DMS 273 treated with DMSO at 0.1 percent for 48 hours (cell line): Measurements from ENCODE around the gene FPGS.
"Not testable (repeated sequence)": the region's sequence is repeated elsewhere in the genome, so short reads cannot be mapped to it uniquely, and the experiment has no call there.

Source experiments
- DNase-seq: peaks from one replicate; lab custom pipeline; 2025; lab: John Stamatoyannopoulos, UW

FPGS gene

DNA sequence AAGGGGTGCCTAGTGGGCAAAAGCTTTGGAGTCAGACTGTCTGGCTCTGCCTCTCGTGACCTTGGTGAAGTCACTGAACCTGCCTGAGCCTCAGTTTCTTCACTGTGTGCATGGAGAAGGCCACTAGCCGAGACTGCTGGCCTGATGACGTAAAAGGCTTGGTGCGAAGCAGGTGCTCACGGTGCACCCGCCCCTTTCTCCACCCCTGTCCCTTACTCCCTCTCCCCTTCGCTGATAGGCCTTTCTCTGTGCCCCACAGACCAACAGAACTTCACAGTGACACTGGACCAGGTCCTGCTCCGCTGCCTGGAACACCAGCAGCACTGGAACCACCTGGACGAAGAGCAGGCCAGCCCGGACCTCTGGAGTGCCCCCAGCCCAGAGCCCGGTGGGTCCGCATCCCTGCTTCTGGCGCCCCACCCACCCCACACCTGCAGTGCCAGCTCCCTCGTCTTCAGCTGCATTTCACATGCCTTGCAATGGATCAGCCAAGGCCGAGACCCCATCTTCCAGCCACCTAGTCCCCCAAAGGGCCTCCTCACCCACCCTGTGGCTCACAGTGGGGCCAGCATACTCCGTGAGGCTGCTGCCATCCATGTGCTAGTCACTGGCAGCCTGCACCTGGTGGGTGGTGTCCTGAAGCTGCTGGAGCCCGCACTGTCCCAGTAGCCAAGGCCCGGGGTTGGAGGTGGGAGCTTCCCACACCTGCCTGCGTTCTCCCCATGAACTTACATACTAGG is 10.4 kb downstream of the FPGS start:
- DNase-seq = no peak

DNA sequence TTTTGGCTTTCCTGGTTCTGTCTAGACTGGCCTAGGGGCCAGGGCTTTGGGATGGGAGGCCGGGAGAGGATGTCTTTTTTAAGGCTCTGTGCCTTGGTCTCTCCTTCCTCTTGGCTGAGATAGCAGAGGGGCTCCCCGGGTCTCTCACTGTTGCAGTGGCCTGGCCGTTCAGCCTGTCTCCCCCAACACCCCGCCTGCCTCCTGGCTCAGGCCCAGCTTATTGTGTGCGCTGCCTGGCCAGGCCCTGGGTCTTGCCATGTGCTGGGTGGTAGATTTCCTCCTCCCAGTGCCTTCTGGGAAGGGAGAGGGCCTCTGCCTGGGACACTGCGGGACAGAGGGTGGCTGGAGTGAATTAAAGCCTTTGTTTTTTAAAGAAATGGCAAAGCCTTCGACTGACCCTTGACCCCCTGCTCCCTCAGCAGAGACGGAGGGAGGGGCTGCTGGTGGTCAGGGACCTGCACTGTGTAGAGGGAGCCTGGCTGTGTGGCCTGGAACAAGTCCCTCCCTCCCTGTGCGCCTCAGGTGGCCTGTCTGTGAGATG is 11.1 kb downstream of the FPGS start:
- DNase-seq = no peak

DNA sequence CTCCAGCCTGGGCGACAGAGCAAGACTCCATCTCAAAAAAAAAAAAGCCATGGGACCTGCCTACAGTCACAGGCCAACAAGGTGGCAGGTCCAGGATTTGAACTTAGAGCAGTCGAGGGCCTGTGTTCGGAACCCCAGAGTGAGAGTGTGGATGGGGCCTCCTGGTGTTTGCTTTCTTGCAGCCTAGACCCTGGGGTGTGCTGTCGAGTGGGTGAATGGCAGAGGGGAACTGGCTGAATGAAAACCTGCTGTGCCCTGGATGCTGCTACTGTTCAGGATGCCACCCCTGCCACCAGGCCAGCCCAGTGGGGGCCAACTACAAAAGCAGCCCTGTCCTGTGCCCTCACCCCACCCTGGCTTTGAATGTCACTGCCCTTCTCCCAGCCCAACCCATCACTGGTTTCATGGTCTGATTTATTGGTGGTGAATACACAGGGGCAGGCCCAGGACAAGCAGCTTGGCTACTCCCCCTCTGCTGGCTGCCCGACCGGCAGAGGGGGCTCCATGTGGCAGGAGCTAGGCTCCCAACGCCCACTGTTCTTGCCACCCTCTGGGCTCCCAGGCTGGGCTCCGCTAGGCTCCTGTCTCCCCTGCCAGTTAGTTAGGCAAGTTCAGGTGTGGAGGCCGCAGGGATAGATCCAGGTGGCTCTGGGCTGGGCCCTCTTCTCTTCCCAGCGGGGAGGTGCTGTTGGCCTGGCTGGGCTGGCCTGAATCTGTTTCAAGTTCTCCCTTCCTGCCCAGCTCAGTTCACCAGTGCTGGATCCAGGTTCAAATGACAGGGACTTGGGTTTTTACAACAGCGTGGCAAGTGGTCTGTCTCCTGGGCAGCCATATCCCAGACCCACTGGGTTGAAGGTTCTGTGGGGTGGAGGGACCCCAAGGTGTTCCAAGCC is 12.2 kb downstream of the FPGS start:
- no peak for DNase-seq

DNA sequence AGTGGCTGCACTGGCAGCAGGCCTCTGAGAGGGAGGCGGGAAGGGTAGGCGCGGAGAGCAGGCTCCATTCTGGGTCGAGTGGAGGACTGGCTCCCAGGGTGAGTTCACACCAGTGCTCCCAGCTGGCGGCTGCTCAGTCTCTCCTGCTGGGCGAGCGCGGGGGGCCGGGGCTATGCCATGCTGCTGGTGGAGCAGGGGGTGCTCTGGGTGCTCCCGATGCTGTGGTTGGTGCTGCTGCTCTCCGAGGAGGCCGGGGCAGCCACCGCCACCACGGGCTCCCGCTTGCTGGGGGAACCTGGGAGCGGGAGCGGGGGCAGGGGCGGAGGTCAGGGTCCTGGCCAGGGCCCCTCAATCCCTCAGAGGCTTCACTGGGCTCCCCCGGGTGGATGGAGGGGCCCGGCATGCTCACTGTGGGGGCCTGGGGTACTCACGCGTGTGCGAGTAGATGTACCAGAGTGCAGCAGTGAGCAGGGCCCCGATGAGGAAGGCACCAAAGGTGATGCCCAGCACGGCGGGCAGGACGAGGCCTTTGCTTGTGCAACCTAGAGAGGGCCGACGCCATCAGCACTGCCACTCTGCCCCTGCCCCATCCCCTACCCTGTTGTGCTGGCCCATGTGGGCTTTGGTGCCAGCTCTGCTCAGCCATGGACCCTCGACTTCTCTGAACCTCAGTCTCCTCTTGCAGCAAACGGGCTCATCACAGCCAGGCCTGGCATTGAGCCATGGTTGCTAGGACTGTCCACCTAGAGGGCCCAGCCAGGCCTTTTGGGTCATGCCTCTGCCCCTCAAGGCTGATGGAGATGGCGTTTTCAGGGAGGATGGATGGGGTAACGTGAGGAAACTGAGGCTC is 13.1 kb downstream of the FPGS start:
- DNase-seq = no peak

DNA sequence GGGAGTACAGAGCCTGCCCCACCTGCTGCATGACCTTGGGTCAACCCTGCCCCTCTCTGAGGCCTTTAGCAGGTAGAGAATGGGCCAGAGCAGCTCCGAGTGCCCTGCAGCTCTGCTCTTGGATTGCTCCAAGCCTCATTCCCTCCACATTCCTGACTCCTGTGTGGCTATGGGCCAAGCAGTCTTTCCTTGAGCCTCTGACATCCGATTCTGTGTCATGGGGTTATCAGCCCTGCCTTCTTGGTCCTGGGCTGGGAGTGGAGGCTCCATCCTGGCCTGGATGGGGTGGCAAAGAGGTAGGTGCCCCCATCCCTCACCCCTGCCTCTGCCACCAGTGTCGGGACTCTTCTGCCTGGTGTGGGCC is 13.7 kb downstream of the FPGS start:
- no peak for DNase-seq

DNA sequence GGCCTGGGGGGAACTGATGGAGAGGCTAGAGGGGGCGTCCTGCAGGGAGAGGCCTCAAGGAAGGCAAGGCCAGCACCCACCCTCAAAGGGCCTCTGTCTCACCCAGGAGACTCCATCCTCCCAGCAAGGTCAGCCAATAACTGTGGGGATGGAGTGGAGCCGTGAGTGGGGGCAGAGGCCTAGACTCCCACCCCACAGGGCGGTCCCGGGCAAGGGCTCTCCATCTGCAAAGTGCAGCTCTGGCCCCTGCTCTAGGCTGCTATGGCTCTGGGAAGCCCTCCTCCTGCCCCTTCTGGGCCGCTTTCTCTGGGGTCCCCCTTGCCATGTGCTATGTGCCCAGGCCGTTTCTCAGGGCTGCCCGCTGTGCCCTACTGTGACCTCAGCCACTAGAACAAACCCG is 14.0 kb downstream of the FPGS start:
- no peak for DNase-seq

DNA sequence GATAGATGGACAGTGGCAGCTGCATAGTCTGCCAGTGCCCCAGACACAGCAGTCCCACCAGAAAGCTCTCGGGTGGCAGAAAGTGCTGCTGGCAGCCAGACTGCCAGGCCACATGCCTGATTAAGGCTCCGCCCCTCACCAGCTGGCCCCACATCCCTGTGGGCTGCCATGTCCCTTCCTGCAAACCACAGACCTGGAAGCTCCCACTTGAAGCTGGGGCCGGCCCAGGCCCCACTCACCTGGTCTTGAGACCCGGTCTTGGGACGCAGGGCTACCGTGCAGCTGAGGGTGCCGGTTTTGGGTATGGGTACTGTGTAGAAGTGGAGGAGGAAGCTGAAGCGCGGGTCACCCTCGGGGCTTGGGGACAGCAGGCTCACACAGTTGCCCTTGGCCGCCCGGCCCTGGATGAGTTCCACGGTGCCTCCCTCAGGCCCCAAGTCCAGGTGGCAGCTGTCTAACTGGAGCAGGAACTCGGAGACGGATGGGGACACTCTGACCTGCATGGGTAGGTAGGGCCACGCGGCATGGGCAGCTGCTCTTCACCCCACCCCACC is 15.3 kb downstream of the FPGS start:
- peak; percentile 30 for DNase-seq

DNA sequence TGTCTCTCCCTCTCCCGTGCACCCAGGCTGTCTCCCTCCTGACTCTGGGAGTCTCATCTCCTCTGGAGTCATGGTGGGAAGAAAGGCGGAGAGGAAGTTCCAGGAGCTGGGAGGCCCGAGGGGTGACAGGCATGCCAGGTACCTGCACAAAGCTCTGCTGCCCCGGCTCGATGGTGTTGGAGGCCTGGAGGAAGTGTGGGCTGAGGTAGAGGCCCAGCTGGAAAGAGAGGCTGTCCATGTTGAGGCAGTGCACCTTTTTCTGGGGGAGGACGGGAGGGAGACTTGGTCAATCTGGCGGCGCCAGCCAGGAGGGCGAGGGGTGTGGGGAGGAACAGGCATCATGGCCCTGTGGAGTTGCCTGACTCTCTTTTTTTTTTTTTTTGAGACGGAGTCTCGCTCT is 15.9 kb downstream of the FPGS start:
- DNase-seq = no peak

DNA sequence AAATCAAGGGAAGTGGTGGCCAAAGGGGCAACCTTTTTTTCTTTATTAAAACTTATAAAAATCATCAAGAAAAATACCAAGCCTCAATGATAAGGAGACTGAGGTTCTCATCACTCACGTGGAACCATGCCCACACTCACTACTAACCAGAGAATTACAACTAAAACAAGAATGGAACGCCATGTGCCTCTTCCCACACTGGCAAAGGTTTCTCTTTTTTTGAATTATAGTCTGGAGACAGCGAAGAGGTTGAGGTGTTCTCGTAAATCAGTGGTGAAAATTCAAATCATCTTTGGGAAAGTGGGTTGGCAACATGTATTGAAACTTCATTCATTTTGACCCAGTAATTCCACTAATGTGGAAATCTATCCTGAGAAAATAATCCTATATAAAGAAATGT is 19.4 kb downstream of the FPGS start:
- DNase-seq = no peak

DNA sequence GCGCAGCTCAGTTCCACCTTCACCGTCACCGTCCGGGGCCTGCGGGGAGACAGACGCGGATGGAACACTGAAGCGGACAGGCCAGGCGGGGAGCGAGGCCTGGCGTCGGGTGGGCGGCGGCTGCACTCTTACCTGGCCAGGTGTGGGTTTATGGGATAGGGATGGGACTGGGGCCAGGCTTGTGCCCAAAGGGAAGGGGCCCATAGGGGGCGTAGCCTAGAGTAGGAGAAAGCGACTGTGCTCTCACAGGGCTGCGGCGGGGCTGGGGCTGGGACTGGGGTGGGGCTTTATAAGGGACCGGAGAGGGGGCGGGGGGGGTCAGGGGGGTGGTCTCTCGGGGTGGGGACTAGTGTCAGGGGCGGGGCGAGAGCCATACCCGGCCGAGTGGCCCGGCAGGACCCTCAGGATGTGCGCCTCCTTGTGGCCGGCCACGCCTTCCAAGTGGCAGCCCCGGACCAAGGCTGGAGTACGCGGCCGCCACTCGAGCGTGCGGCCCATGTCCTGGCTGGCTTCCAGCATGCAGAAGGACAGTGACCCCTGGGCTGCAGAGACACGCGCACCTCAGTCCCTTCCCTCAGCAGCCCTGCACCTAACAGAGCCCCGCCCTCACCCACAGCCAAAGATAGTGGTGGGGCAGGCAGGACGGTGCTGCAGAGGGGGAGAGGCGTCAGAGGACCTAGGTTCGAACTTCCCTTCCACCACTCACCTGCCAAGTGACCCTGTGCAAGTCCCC is 22.8 kb downstream of the FPGS start:
- DNase-seq = no peak

DNA sequence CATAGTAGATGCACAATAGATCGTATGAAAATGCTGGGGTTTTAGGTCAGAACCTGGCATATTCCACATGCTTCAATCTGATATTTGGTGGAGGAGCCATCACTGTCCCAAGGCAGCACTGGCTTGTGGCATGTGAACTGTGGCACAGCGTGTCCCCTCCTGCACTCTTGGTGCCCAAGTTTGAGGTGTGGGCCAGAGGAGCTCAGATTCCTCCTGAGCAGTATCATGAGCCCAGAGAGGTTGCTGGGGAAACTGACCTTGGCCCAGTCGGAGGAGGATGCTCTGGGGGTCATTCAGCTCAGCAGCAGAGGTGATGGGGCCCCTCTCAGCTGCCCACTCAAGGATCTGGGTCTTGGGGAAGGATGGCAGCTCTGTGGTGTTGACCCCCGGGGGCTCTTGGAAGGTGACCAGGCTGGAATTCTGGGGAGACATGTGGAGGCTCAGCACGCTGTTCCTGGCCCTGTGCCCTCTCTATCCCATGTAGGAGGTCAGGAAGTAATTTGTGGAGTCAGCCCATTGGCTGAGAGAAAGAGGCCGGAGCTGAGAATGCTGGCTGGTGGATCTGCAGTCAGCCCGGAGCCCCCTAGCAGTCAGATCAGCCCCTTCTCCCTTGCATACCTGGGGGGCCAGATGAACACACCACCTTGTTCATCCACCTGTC is 23.7 kb downstream of the FPGS start:
- no peak for DNase-seq

DNA sequence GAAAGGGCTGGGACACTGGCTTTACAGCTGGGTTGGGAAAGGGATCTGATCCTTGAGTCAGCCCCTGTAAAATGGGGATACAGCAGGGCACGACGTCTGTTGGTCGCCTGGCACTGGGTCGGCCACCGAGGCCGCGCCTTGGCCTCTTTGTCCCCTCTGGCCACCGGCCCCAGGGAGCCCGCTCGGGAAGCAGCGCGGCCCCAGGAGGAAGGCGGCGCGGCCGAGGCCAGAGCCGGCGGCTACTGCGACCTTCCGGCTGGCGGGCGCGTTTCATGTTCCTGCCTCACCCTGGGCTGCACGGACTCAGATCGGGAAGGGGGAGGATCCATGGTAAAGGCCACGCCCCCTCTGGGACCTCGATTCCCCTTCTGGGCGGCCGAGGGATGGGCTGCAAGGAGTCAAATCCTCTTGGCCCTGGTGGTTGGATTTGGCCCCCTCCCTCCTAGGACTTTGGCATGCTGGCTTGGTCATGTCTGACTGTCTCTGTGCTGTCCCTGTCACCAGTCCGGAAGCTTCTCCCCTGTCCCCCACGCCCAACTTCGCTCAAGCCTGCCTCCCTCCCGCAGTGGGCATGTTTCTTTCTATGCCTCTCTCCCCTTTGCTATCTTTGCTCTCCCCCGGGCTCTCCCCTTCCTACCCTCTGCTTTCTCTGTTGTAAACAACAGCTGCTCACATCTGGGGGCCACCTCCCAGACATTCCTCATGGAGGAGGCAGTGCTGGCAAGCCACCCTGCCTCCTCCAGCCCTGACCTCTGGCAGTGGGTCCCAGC is 25.8 kb downstream of the FPGS start:
- DNase-seq = peak; percentile 10

DNA sequence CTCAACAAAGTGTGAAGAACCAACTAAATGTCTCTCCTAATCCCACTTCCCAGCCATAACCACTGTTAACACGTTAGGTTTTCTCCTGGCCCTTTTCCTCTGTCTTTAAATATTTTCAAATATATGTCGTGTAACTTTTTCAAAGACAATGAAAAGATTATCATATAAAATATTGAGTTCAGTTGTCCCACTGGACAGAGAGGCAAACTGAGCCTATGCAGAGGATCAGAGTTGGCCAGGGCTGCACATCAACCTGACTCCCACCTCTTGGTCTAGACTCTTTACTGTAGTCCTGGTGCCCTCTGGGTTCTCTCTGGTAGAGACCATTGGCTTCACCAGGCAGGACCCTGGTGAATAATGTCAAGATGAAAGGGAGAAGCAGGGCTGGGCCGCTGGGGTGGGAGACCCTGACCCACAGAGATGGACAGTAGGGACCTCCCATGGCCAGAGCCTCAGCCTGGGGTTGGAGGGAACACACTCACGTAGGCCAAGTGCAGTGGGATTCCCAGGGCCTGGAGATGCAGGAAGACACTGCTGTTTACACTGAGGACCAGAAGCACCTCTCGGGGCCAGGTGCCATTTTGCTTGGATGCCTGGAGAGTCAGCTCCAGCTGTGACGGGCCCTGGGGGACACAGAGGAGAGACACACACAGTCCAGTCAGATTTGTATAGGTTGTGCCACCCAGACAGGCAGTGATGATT is 26.7 kb downstream of the FPGS start:
- DNase-seq = no peak

DNA sequence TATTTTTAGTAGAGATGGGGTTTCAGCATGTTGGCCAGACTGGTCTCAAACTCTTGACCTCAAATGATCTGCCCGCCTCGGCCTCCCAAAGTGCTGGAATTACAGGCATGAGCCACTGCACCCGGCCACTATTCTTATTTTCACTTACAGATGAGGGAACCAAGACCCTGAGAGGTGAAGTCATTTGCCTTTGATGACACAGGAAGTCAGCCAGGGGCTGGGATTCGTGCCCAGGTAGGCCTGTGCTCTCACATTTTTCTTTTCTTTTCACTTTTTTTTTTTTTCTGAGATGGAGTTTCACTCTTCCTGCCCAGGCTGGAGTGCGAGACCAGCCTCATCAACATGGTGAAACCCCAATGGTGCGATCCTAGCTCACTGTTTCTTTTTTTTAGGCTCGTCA is 29.6 kb downstream of the FPGS start:
- no peak for DNase-seq

DNA sequence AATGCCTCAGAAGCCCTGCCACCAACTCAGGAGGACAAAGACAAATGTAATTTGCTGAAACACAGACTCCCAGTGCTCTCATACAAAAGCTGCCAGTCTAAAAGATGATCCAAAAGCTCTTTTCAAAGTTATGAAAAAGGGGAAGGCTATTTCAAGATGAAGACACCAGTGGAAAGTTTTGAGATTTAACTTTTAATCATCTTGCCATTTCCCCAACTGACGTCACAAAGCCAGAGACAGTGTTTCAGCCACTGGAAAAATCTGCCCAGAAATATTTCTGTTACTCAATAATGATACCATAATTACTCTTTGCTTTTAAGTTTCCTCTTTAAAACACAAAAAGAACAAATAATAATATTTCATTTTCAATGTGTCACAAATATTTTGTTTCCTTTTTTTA is 30.9 kb downstream of the FPGS start:
- DNase-seq = no peak

DNA sequence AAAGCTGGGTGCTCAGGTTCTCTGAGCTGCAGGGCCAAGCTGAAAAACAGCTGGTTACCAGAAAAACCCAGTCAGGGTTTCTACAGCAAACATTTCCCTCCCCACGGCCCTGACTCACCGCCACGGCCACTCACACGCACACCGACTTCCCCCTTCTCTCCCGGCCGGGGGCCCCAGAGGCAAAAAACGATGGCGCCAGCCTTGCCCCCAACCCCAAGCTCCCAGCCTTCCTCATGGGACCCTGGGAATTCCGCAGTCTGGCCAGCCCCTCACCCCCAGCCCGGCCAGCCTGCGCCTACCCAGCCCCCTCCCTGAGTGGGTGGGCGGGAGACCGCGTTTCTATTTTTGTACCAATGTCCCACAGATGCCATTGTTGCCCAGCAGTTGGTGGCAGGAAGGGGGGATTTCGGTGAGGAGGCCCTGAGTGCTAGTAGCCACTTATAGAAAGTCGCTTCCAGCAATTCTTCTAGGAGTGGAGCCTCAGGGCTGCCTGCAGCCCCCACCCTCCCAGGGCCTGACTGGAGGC is 33.4 kb downstream of the FPGS start:
- no peak for DNase-seq

DNA sequence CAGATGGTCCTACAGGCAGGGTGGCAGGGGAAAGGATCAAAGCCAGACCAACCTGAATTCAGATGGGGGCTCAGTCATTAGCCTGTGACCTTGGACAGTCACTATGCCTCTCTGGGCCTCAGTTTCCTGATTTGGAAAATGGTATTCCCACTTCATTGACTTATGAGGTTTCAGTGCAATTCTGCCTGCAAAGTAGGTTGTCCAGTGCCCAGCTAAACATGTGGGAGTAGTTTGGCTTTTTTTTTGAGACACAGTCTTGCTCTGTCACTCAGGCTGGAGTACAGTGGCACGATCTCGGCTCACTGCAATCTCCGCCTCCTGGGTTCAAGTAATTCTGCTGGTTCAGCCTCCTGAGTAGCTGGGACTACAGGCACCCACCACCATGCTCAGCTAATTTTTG is 33.9 kb downstream of the FPGS start:
- not testable (repeated sequence) for DNase-seq

DNA sequence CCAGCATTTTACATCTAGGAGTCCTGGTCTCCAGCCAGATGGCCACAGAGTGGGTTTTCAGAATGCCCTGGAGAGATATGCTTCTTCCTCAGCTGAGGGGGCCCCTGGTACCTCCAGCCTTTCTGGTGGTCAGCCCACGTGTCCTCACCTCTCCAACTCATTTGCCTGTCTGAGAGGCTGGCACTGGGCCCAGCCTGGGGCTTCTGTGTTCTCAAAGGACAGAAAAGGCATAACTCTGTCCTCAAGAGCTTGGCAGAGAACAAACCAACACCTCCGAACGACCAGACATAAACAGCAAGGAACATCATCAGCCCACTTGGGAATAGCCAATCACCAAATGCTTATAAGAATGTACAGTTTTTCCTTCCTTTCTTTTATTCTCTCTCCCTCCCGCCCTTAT is 34.7 kb downstream of the FPGS start:
- DNase-seq = no peak
